ENCODE results near the gene CD48.

The CD48 gene

GRCh38 chr1:160743266-160743665 is 31.6 kb upstream of the CD48 start:
- no peak overlapping the region for H3K9ac ChIP-seq (ENCODE audit: low read length)
- no peak overlapping the region for H2AFZ ChIP-seq (ENCODE audit: low read depth, low read length, severe bottlenecking)
- no peaks in the 10 kb centered on the region for H4K20me1 ChIP-seq (ENCODE audit: low read depth, low read length)
- H3K9me2 ChIP-seq (replicated peaks; ENCODE audit: insufficient read depth, low read length): no peaks in the 10 kb centered on the region
- no peaks in the 10 kb centered on the region for H3F3A ChIP-seq (ENCODE audit: insufficient read depth)
- H3K36me3 ChIP-seq (ENCODE audit: low read length): no peaks in the 10 kb centered on the region
- no peak overlapping the region for H3K27ac ChIP-seq (ENCODE audit: low read depth, low read length)
- no peaks in the 10 kb centered on the region for H3K79me2 ChIP-seq (ENCODE audit: insufficient read depth, low read length)
- no peak overlapping the region for H3K4me2 ChIP-seq (ENCODE audit: low read depth, low read length, poor library complexity, severe bottlenecking)
- no peak overlapping the region for H3K4me3 ChIP-seq (ENCODE audit: insufficient read depth, low read length, poor library complexity, severe bottlenecking)
- H3K9me3 ChIP-seq (ENCODE audit: insufficient read depth, low read length): no peaks in the 10 kb centered on the region
- H3K27me3 ChIP-seq (ENCODE audit: low read length): no peaks in the 10 kb centered on the region
- TF ChIP-seq EZH2phosphoT487 (conservative IDR thresholded peaks at IDR 0.05; ENCODE audit: low read length) (no peak), CTCF (IDR thresholded peaks at IDR 0.05; ENCODE audit: insufficient read depth, low read length, poor library complexity, severe bottlenecking) (no peak)

- Histone ChIP-seq H3K27me3 (ENCODE audit: low read length) (no peaks in the 10 kb centered on the region), H3K9me2 (replicated peaks; ENCODE audit: insufficient read depth, low read length) (no peaks in the 10 kb centered on the region), H2AFZ (ENCODE audit: low read depth, low read length, severe bottlenecking) (no peak overlapping the region), H3F3A (ENCODE audit: insufficient read depth) (no peaks in the 10 kb centered on the region), H3K36me3 (ENCODE audit: low read length) (no peaks in the 10 kb centered on the region), H4K20me1 (ENCODE audit: low read depth, low read length) (no peaks in the 10 kb centered on the region), H3K27ac (ENCODE audit: low read depth, low read length) (no peak overlapping the region), H3K4me3 (ENCODE audit: insufficient read depth, low read length, poor library complexity, severe bottlenecking) (no peak overlapping the region), H3K9ac (ENCODE audit: low read length) (no peak overlapping the region), H3K4me2 (ENCODE audit: low read depth, low read length, poor library complexity, severe bottlenecking) (no peak overlapping the region), H3K79me2 (ENCODE audit: insufficient read depth, low read length) (no peaks in the 10 kb centered on the region), H3K9me3 (ENCODE audit: insufficient read depth, low read length) (no peaks in the 10 kb centered on the region)
- TF ChIP-seq CTCF (IDR thresholded peaks at IDR 0.05; ENCODE audit: insufficient read depth, low read length, poor library complexity, severe bottlenecking) (no peak), EZH2phosphoT487 (conservative IDR thresholded peaks at IDR 0.05; ENCODE audit: low read length) (no peak)
These were observed 31.0 kb upstream of the CD48 start for GRCh38 chr1:160742428-160743127.

GRCh38 chr1:160741612-160742348 is 30.2 kb upstream of the CD48 start:
- H3F3A ChIP-seq (ENCODE audit: insufficient read depth): no peaks in the 10 kb centered on the region
- no peak overlapping the region for H3K9ac ChIP-seq (ENCODE audit: low read length)
- no peak overlapping the region for H3K4me2 ChIP-seq (ENCODE audit: low read depth, low read length, poor library complexity, severe bottlenecking)
- H3K9me3 ChIP-seq (ENCODE audit: insufficient read depth, low read length): no peaks in the 10 kb centered on the region
- no peak overlapping the region for H3K27ac ChIP-seq (ENCODE audit: low read depth, low read length)
- no peak overlapping the region for H2AFZ ChIP-seq (ENCODE audit: low read depth, low read length, severe bottlenecking)
- no peaks in the 10 kb centered on the region for H4K20me1 ChIP-seq (ENCODE audit: low read depth, low read length)
- H3K36me3 ChIP-seq (ENCODE audit: low read length): no peaks in the 10 kb centered on the region
- no peaks in the 10 kb centered on the region for H3K79me2 ChIP-seq (ENCODE audit: insufficient read depth, low read length)
- TF ChIP-seq CTCF (IDR thresholded peaks at IDR 0.05; ENCODE audit: insufficient read depth, low read length, poor library complexity, severe bottlenecking) (no peak), EZH2phosphoT487 (conservative IDR thresholded peaks at IDR 0.05; ENCODE audit: low read length) (no peak)
- H3K4me3 ChIP-seq (ENCODE audit: insufficient read depth, low read length, poor library complexity, severe bottlenecking): no peak overlapping the region
- no peaks in the 10 kb centered on the region for H3K9me2 ChIP-seq (replicated peaks; ENCODE audit: insufficient read depth, low read length)
- H3K27me3 ChIP-seq (ENCODE audit: low read length): no peaks in the 10 kb centered on the region
